HepG2 (cell line): ENCODE data around the gene ZBTB7C. TPM values are rescaled to one million over a fixed set of nuclear protein-coding genes. Genes with fewer than 3 reads are reported as not detected.

Experiments used
- ATAC-seq: fragments of 200-7000 bp; cut with Tn5 transposase; 3 replicates; pipeline ENCODE4 v1.9.1; 2020; ENCODE audit warnings: mild to moderate bottlenecking, moderate library complexity
- BruUV-seq: library from RNA; stranded (reverse); fragments of 400-500 nt; replicated peaks from 2 replicates; lab custom pipeline; 2021; lab: Mats Ljungman, UMichigan
- CTCF ChIA-PET: fragments of 300-600 bp; formaldehyde crosslinking; extraction: SDS; loops from one replicate; lab custom pipeline; 2021; ENCODE audit warnings: low total read pairs, inconsistent platforms, low intra/inter-chr PET ratio; lab: Yijun Ruan, JAX
- POLR2A ChIA-PET: fragments of 350-600 bp; sonication (Branson Sonifier 250); formaldehyde crosslinking; loops from one replicate; lab custom pipeline; 2020; ENCODE audit warnings: antibody characterized with exemption, inconsistent platforms; lab: Yijun Ruan, JAX
- DNase-seq: peaks from one replicate; pipeline ENCODE4 v3.0.0-alpha.2; 2015; ENCODE audit warnings: low spot score
- FAIRE-seq: peaks from 3 replicates; lab custom pipeline; 2011; peaks lifted over from hg19 to GRCh38; lab: Jason Lieb, UNC
- H2AFZ ChIP-seq: one replicate; pipeline ENCODE4 v1.6.1; 2011; ENCODE audit warnings: low read length, inconsistent platforms
- H3K27ac ChIP-seq: fragments of 300-600 bp; 3 replicates; pipeline ENCODE4 v1.8.0; 2011; ENCODE audit warnings: mixed run types, mild to moderate bottlenecking, mixed read lengths, low read length, inconsistent platforms; ENCODE audit not compliant: insufficient read depth; ENCODE audit errors: extremely low read length
- H3K27me3 ChIP-seq, 2 experiments: fragments of 200-600 bp in 1 of 2; 2 replicates in 1 of 2; 3 replicates in 1 of 2; pipeline versions ENCODE4 v1.6.0 to v1.8.0; 2011; ENCODE audit warnings: low read length in 2 of 2, mild to moderate bottlenecking in 2 of 2, moderate library complexity in 2 of 2, inconsistent platforms in 1 of 2; ENCODE audit not compliant: insufficient read depth in 2 of 2, control insufficient read depth in 1 of 2
- H3K36me3 ChIP-seq, 2 experiments: fragments of 200-600 bp in 1 of 2; replicated peaks in 1 of 2; 2 replicates in 1 of 2; 3 replicates in 1 of 2; pipeline versions ENCODE4 v1.5.1 to v1.8.0; 2011; ENCODE audit warnings: low read length in 2 of 2, inconsistent platforms in 1 of 2; ENCODE audit not compliant: insufficient read depth in 2 of 2, control insufficient read depth in 1 of 2
- H3K4me1 ChIP-seq: 2 replicates; pipeline ENCODE4 v1.5.1; 2012; ENCODE audit warnings: low read length, inconsistent platforms; ENCODE audit not compliant: insufficient read depth
- H3K4me2 ChIP-seq: 2 replicates; pipeline ENCODE4 v1.6.0; 2011; ENCODE audit warnings: low read depth, low read length, inconsistent platforms
- H3K4me3 ChIP-seq, 3 experiments: fragments of 200-600 bp in 1 of 3; sonication (generic), shearing (Covaris generic) in 1 of 3; replicated peaks in 1 of 3; 2 replicates each; pipeline ENCODE4 v1.5.1; 2011 to 2016; ENCODE audit warnings: low read length in 3 of 3, inconsistent platforms in 2 of 3, low read depth in 2 of 3, mild to moderate bottlenecking in 2 of 3, control low read depth in 1 of 3, mixed read lengths in 1 of 3; ENCODE audit not compliant: insufficient read depth in 1 of 3
- H3K79me2 ChIP-seq: one replicate; pipeline ENCODE4 v1.6.1; 2011; ENCODE audit warnings: low read length, inconsistent platforms; ENCODE audit not compliant: insufficient read depth
- H3K9ac ChIP-seq: 2 replicates; pipeline ENCODE4 v1.6.0; 2011; ENCODE audit warnings: mild to moderate bottlenecking, low read depth, low read length, inconsistent platforms; ENCODE audit not compliant: insufficient read depth
- H3K9me3 ChIP-seq: 2 replicates; pipeline ENCODE4 v1.5.1; 2012; ENCODE audit warnings: mild to moderate bottlenecking, low read length
- H4K20me1 ChIP-seq: 2 replicates; pipeline ENCODE4 v1.6.0; 2011; ENCODE audit warnings: inconsistent platforms, mild to moderate bottlenecking, low read length, moderate library complexity; ENCODE audit not compliant: insufficient read depth
- AGO1 ChIP-seq: fragments of 200-400 bp; formaldehyde crosslinking; IDR thresholded peaks from 2 replicates; pipeline ENCODE4 v1.6.1; 2017; ENCODE audit warnings: mild to moderate bottlenecking, low read depth, low read length, moderate library complexity; ENCODE audit not compliant: poor library complexity, severe bottlenecking
- FOXA3 ChIP-seq: IDR thresholded peaks from 2 replicates; pipeline ENCODE4 v1.6.1; 2016; ENCODE audit warnings: missing genetic modification reagents, missing compliant biosample characterization
- HOXA5 ChIP-seq: sonication (generic); formaldehyde crosslinking; IDR thresholded peaks from 2 replicates; pipeline ENCODE4 v1.4.0; 2020; ENCODE audit warnings: missing genetic modification reagents
- POLR2G ChIP-seq: fragments of 200-400 bp; formaldehyde crosslinking; IDR thresholded peaks from 2 replicates; pipeline ENCODE4 v1.6.1; 2018; ENCODE audit warnings: mild to moderate bottlenecking, low read depth, low read length, moderate library complexity
- SYNCRIP ChIP-seq: fragments of 200-400 bp; formaldehyde crosslinking; IDR thresholded peaks from 2 replicates; pipeline ENCODE4 v1.6.1; 2018; ENCODE audit warnings: mild to moderate bottlenecking, low read depth, low read length; ENCODE audit not compliant: insufficient read depth
- TGIF2 ChIP-seq: IDR thresholded peaks from 2 replicates; pipeline ENCODE4 v1.6.1; 2016; ENCODE audit warnings: control low read depth, missing compliant biosample characterization
- ZNF3 ChIP-seq: IDR thresholded peaks from 2 replicates; pipeline ENCODE4 v1.7.0; 2017; ENCODE audit warnings: inconsistent platforms
- ZNF350 ChIP-seq: sonication (generic); formaldehyde crosslinking; IDR thresholded peaks from 2 replicates; pipeline ENCODE4 v1.4.0; 2020; ENCODE audit warnings: mild to moderate bottlenecking, low read depth, missing genetic modification reagents, borderline replicate concordance
- ZNF543 ChIP-seq: sonication (generic); formaldehyde crosslinking; IDR thresholded peaks from 2 replicates; pipeline ENCODE4 v1.4.0; 2020; ENCODE audit warnings: mild to moderate bottlenecking, missing genetic modification reagents
- ZNF652 ChIP-seq: IDR thresholded peaks from 2 replicates; pipeline ENCODE4 v1.6.1; 2016; ENCODE audit warnings: low read depth, borderline replicate concordance
- ZNF678 ChIP-seq: sonication (generic); formaldehyde crosslinking; IDR thresholded peaks from 2 replicates; pipeline ENCODE4 v1.4.0; 2020; ENCODE audit warnings: mild to moderate bottlenecking, missing genetic modification reagents
- ZNF891 ChIP-seq: sonication (generic); formaldehyde crosslinking; IDR thresholded peaks from 2 replicates; pipeline ENCODE4 v1.5.0; 2020; ENCODE audit warnings: mild to moderate bottlenecking, missing genetic modification reagents
- WGBS: methylation state at CpG from one replicate; pipeline ENCODE4 v1.1.6; 2017; ENCODE audit warnings: low lambda C conversion rate; 5-methylcytosine and 5-hydroxymethylcytosine counted together
- in situ Hi-C: cut with HindIII; loops from 2 replicates; pipeline ENCODE4 v1.10.0; 2017; ENCODE audit warnings: low pct_unique_long_range_greater_than_20kb; ENCODE audit not compliant: extremely low pct_ligation_motif_present
- intact Hi-C: fragments of 100-400 bp; cut with micrococcal nuclease; formaldehyde crosslinking; loops from one replicate; pipeline ENCODE4 v1.10.0; 2022; ENCODE audit not compliant: unreplicated experiment
- polyA plus RNA-seq, 8 experiments: library from polyadenylated mRNA; depleted of rRNA in 3 of 8; stranded (reverse) in 7 of 8; unstranded in 1 of 8; fragments of >200 nt; fragmentation: Illumina TruSeq in 4 of 8; extraction: Trizol in 4 of 8; gene quantifications; 2 replicates each; pipeline versions ENCODE4 v1.2.1 to v1.2.3, GENCODE V29; 2011 to 2016; ENCODE audit warnings: low read depth in 4 of 8, missing spikeins in 1 of 8, mixed read lengths in 1 of 8; ENCODE audit not compliant: insufficient read depth in 1 of 8
- total RNA-seq, 5 experiments: library from RNA; depleted of rRNA; stranded (reverse); fragments of >200 nt; fragmentation: Illumina TruSeq; extraction: Trizol; gene quantifications; 2 replicates each; pipeline ENCODE4 v1.2.3, GENCODE V29; 2016; ENCODE audit warnings: low read depth in 1 of 5
- TF ChIP-seq, protein P1 (sequence below): sonication (generic); formaldehyde crosslinking; IDR thresholded peaks from 2 replicates; pipeline ENCODE4 v1.4.0; 2020; ENCODE audit warnings: missing genetic modification reagents
- TF ChIP-seq, protein P2 (sequence below): sonication (generic); formaldehyde crosslinking; IDR thresholded peaks from 2 replicates; pipeline ENCODE4 v1.9.0; 2021; ENCODE audit warnings: mild to moderate bottlenecking, missing genetic modification reagents
- TF ChIP-seq, protein P3 (sequence below): sonication (generic); formaldehyde crosslinking; IDR thresholded peaks from 2 replicates; pipeline ENCODE4 v1.5.1; 2020; ENCODE audit warnings: missing genetic modification reagents, mild to moderate bottlenecking, borderline replicate concordance

Gene ZBTB7C
- total and polyA plus RNA-seq, 2 of the 13 experiments (the other 11 are each of a cell fraction or from before 2014, with no cell fraction given), result 0.01 to 0.04 TPM

DNA sequence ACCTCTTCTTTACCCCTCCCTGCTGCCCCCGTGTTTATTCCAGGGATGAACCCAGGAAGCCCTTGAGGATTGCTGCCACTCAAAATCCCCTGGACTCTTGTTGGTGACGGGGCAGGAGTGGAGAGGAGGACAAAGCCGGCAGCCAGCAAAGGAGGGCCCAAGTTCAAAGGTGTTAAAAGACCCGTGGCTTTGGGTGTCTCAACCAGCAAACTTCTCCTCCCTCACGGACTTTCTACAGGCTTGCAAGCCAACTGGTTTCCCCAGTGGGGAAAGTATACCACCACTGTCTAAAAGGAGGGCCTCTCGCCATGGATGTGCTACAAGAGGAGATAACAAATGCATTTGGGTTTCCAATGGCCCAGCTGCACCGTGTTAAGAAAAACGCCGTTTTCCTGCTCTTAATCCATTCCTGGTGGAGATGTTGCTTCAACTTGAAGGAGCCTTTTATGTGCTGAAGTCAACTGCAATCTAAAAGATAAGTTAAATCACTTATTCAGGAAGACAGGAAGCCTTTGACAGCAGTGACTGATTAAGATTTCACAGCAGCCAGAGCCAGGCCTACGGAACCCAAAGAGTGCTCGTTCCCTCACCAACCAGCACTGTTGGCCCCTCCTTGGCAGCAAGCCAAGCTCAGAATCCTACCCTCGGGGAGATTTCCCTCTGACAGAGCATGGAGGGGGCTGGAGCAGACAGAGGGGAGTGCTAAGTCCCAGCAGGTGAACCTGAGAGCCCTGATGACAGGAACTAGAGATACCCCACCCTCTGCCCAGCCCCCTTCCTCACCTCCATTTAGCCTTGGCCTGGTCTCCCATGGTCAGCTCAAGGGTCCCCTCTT is 57.8 kb downstream of the ZBTB7C start:
- POLR2A ChIA-PET, result no interaction called here
- Histone ChIP-seq H3K79me2 (no peaks in the 10 kb centered on the region), H3K9ac (no peak overlapping the region), H3K9me3 (no peaks in the 10 kb centered on the region), H2AFZ (no peak overlapping the region), H4K20me1 (no peaks in the 10 kb centered on the region), H3K4me3 (no peak overlapping the region), H3K36me3 (no peaks in the 10 kb centered on the region), H3K27ac (no peak overlapping the region), H3K27me3 (peaks cover 1 to 11% of the 10 kb centered on the region in 2 experiments; a peak in 4 of 5 replicates), H3K4me1 (no peaks in the 10 kb centered on the region), H3K4me2 (no peak overlapping the region)
- FAIRE-seq, result no peak
- ATAC-seq, result no peak
- WGBS, result 3% methylated on average over 11 of the region's 12 CpGs
- CTCF ChIA-PET, result no interaction called here
- in situ Hi-C loops, result no loop called here
- intact Hi-C loops, result no loop called here
- BruUV-seq, result no TSS peak
- no peak for DNase-seq
- TF ChIP-seq, protein P1, sequence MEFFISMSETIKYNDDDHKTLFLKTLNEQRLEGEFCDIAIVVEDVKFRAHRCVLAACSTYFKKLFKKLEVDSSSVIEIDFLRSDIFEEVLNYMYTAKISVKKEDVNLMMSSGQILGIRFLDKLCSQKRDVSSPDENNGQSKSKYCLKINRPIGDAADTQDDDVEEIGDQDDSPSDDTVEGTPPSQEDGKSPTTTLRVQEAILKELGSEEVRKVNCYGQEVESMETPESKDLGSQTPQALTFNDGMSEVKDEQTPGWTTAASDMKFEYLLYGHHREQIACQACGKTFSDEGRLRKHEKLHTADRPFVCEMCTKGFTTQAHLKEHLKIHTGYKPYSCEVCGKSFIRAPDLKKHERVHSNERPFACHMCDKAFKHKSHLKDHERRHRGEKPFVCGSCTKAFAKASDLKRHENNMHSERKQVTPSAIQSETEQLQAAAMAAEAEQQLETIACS, result no peak
- no peak for TF ChIP-seq FOXA3 (CRISPR knock-in tag)
- TF ChIP-seq, protein P2, sequence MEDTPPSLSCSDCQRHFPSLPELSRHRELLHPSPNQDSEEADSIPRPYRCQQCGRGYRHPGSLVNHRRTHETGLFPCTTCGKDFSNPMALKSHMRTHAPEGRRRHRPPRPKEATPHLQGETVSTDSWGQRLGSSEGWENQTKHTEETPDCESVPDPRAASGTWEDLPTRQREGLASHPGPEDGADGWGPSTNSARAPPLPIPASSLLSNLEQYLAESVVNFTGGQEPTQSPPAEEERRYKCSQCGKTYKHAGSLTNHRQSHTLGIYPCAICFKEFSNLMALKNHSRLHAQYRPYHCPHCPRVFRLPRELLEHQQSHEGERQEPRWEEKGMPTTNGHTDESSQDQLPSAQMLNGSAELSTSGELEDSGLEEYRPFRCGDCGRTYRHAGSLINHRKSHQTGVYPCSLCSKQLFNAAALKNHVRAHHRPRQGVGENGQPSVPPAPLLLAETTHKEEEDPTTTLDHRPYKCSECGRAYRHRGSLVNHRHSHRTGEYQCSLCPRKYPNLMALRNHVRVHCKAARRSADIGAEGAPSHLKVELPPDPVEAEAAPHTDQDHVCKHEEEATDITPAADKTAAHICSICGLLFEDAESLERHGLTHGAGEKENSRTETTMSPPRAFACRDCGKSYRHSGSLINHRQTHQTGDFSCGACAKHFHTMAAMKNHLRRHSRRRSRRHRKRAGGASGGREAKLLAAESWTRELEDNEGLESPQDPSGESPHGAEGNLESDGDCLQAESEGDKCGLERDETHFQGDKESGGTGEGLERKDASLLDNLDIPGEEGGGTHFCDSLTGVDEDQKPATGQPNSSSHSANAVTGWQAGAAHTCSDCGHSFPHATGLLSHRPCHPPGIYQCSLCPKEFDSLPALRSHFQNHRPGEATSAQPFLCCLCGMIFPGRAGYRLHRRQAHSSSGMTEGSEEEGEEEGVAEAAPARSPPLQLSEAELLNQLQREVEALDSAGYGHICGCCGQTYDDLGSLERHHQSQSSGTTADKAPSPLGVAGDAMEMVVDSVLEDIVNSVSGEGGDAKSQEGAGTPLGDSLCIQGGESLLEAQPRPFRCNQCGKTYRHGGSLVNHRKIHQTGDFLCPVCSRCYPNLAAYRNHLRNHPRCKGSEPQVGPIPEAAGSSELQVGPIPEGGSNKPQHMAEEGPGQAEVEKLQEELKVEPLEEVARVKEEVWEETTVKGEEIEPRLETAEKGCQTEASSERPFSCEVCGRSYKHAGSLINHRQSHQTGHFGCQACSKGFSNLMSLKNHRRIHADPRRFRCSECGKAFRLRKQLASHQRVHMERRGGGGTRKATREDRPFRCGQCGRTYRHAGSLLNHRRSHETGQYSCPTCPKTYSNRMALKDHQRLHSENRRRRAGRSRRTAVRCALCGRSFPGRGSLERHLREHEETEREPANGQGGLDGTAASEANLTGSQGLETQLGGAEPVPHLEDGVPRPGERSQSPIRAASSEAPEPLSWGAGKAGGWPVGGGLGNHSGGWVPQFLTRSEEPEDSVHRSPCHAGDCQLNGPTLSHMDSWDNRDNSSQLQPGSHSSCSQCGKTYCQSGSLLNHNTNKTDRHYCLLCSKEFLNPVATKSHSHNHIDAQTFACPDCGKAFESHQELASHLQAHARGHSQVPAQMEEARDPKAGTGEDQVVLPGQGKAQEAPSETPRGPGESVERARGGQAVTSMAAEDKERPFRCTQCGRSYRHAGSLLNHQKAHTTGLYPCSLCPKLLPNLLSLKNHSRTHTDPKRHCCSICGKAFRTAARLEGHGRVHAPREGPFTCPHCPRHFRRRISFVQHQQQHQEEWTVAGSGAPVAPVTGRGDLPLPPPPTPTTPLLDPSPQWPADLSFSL, result no peak
- TF ChIP-seq, protein P3, sequence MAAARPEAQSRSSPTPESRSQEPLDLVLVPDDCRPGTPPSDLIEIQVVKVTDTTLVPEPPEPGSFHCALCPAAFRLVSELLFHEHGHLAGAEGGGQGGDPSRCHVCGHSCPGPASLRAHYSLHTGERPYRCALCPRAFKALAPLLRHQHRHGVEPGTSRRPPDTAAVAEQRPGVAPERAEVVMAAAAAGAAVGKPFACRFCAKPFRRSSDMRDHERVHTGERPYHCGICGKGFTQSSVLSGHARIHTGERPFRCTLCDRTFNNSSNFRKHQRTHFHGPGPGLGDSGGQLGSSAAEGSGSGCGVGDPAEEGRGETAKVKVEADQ (CRISPR knock-in tag), result no peak
- no peak for TF ChIP-seq ZNF652
- no peak for TF ChIP-seq POLR2G
- no peak for TF ChIP-seq ZNF543 (CRISPR knock-in tag)
- no peak for TF ChIP-seq AGO1
- no peak for TF ChIP-seq ZNF678
- TF ChIP-seq TGIF2, result no peak
- TF ChIP-seq HOXA5, result no peak
- no peak for TF ChIP-seq SYNCRIP
- TF ChIP-seq ZNF3, result no peak
- TF ChIP-seq ZNF891 (CRISPR knock-in tag), result no peak
- no peak for TF ChIP-seq ZNF350 (CRISPR knock-in tag)
